GM23248 (cell line): ENCODE measurements around the gene LBR.

ENCODE experiments used
- EZH2 ChIP-seq: fragments of 200-600 bp; sonication (generic); IDR thresholded peaks from 2 replicates; pipeline ENCODE4 v1.6.1; 2018; ENCODE audit warnings: antibody characterized with exemption, mild to moderate bottlenecking; ENCODE audit not compliant: insufficient read depth, poor library complexity, severe bottlenecking
- EZH2phosphoT487 ChIP-seq: fragments of 200-600 bp; sonication (generic); IDR thresholded peaks from 2 replicates; pipeline ENCODE4 v1.6.1; 2018; ENCODE audit warnings: antibody characterized with exemption, moderate library complexity, mild to moderate bottlenecking, low read depth; ENCODE audit not compliant: insufficient read depth

- TF ChIP-seq EZH2phosphoT487, result no peak
- no peak for TF ChIP-seq EZH2
Observed at GRCh38 chr1:225435487-225435886, 7.6 kb upstream of the LBR start.
